Brain microvascular endothelial cell (primary cell): Measurements from ENCODE around the gene TSC2.

ENCODE experiments used
- DNase-seq: peaks from one replicate; pipeline ENCODE4 v3.0.0-alpha.2; 2020
- H3K27ac ChIP-seq: fragments of 250-450 bp; sonication (Bioruptor Pico); 2 replicates; pipeline ENCODE4 v1.5.1; 2020; ENCODE audit warnings: mild to moderate bottlenecking, moderate library complexity
- H3K27me3 ChIP-seq: fragments of 250-450 bp; sonication (Bioruptor Pico); replicated peaks from 2 replicates; pipeline ENCODE4 v1.5.1; 2020; ENCODE audit warnings: mild to moderate bottlenecking
- H3K36me3 ChIP-seq: fragments of 250-450 bp; sonication (Bioruptor Pico); replicated peaks from 2 replicates; pipeline ENCODE4 v1.5.1; 2020; ENCODE audit warnings: mild to moderate bottlenecking
- H3K4me3 ChIP-seq: 2 replicates; pipeline ENCODE4 v1.5.1; 2011; ENCODE audit warnings: low read depth, mild to moderate bottlenecking, control low read depth, low read length, moderate library complexity
- CTCF ChIP-seq: IDR thresholded peaks from 2 replicates; pipeline ENCODE4 v1.5.1; 2011; ENCODE audit warnings: low read depth, mild to moderate bottlenecking, moderate library complexity, low read length, control low read depth, inconsistent platforms; ENCODE audit errors: missing control alignments
- in situ Hi-C: cut with HindIII; loops from 2 replicates; pipeline ENCODE4 v1.10.0; 2017; ENCODE audit warnings: low sequenced_read_pairs, low pct_ligation_motif_present

TSC2 gene

DNA sequence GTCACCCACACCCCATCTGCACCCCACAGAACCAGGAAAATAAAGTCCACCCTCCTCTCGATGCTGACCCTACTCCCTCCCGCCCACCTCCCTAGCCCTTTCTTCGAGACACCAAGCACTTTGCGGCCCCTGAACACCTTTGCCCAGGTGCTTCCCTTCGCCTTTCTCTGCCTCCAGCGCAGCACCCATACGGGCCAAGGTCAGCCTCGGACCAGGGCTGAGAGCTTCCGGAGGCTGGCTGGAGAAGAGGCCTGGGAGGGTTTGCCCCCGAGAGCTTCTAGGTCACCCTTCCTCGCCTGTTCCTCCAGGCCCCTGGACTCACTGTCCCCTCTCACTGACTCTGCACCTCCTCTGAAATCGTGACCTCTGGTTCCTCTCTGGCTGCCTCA lies 23.8 kb upstream of the TSC2 start:
- Histone ChIP-seq H3K36me3 (no peaks in the 10 kb centered on the region), H3K4me3 (no peak overlapping the region), H3K27me3 (peaks cover 13% of the 10 kb centered on the region), H3K27ac (no peak overlapping the region)
- DNase-seq, result no peak
- TF ChIP-seq CTCF, result no peak
- in situ Hi-C loops, result no loop called here

GRCh38 chr16:2025251-2025650 lies 22.5 kb upstream of the TSC2 start:
- in situ Hi-C loops, result no loop called here
- no peak for TF ChIP-seq CTCF
- Histone ChIP-seq H3K36me3 (no peaks in the 10 kb centered on the region), H3K4me3 (no peak overlapping the region), H3K27me3 (peaks cover 5% of the 10 kb centered on the region), H3K27ac (no peak overlapping the region)
- DNase-seq, result no peak

DNA sequence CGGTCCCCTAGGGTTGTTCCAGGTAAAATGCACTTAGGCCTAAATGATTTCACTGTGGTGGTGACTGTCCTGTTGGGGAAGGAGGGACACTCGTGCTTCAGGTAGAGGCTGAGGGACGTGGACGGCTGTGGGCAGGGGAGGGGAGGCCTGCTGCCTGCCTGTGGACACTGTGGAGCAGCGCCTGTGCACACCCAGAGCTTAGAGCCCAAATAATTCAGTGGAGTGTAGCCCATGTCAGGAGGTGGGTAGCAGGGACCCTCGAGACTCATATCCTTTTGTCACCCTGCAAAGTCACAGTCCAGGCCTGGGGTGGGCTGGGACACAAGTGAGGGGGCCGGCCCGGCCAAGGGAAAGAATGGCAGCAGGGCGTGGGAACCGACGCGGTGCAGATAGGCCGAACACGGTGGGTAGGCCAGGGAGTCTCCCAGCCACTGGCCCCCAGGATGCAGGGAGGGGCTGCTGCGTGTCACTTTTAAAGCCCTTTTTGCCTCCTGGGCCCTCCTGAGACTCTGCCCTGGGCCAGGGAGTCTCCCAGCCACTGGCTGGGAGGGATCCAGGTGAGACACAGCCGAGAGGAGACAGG lies 21.8 kb upstream of the TSC2 start:
- no peak for TF ChIP-seq CTCF
- DNase-seq, result no peak
- Histone ChIP-seq H3K4me3 (no peak overlapping the region), H3K27ac (no peak overlapping the region), H3K36me3 (no peaks in the 10 kb centered on the region), H3K27me3 (no peaks in the 10 kb centered on the region)
- in situ Hi-C loops, result no loop called here

DNA sequence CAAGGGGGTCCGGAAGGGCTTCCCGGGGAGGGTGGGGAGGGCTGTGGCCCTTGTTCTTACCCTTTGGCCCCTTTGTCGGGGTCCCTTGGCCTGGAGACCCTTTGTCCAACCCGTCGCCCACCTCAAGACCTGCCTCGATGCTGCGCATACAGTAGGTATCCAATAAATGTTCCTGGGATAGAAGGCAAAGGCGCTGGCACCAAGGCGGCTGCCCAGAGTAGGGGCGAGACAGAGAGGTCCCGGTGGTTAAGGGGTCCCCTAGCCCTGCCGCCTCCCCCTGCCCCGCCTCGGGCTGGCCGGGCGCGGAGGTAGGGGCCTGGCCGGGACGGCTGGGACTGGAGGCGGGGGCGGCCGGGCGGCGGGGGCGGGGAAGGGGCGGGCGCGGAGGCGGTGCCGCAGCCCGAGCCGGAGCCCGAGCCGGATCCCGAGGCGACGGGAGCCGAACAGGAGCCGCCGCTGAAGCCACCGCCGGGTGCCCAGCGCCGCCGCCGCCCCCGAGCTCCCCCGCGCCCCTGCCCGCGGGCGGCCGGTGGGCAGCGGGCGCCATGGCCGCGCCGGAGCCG lies 21.2 kb upstream of the TSC2 start, which contains the start of gene NHERF2:
TSS of gene NHERF2 (plus strand) at position 442 of the 563 bp plus-strand sequence. CDS start at position 546, 104 bp downstream.
- H3K36me3 ChIP-seq, result no peaks in the 10 kb centered on the region
- no peak within 1 kb of the TSS for H3K27ac ChIP-seq
- no peak for DNase-seq
- peak within 1 kb of the TSS; percentile 60 for H3K4me3 ChIP-seq
- no peaks in the 10 kb centered on the region for H3K27me3 ChIP-seq
- in situ Hi-C loops, result no loop called here
- TF ChIP-seq CTCF, result no peak

DNA sequence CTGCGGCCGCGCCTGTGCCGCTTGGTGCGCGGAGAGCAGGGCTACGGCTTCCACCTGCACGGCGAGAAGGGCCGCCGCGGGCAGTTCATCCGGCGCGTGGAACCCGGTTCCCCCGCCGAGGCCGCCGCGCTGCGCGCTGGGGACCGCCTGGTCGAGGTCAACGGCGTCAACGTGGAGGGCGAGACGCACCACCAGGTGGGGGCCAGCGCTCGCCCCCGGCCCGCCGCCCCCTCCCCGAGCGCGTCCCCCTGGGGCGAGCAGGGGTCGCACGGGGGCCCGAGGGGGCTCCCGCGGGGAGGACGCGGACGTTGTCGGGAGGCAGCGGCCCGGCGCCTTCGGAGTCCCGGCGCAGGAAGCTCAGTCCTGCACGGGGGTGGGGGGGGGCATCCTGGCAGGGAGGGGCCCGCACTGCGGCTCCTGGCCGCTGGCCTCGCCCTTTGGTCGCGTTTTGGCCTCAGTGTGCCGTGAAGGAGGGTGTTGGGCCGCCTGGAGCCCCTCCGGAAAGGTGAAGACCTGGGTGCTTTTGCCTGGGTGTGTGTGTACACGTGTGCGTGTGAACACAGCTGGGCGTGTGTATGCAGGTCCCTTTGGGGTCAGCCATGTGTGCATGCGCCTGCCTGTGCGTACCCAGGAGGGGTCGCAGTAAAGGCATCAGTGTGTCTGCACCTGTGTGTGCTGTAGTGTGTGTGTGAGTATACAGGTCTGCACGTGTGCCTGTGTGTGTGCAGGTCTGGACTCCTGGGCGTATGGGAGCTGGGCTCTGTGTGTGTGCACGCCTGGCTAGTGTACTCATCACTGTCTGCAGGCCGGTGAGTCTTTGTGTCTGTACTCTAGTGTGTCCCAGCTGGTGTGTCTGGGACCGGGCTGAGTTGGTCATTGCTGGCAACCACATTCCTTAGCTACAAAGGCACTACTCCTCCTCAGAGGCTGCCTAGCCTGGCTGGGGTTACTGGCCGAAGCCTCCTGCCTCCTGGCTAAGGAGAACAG lies 20.5 kb upstream of the TSC2 start:
- Histone ChIP-seq H3K27ac (no peak overlapping the region), H3K27me3 (no peaks in the 10 kb centered on the region), H3K36me3 (peaks cover 3% of the 10 kb centered on the region), H3K4me3 (peak overlapping the region; percentile 60)
- DNase-seq, result peak; percentile 48
- peak; percentile 3 for TF ChIP-seq CTCF
- in situ Hi-C loops, result no loop called here
